A673 (cell line): ENCODE measurements around the gene FAM227B. TPM values are rescaled to one million over a fixed set of nuclear protein-coding genes. Genes with fewer than 3 reads are reported as not detected.

Experiments
- BruUV-seq: library from RNA; stranded (reverse); fragments of 400-500 nt; replicated peaks from 2 replicates; lab custom pipeline; 2021; lab: Mats Ljungman, UMichigan
- CTCF ChIA-PET: fragments of 300-600 bp; sonication (Branson Sonifier 250); formaldehyde crosslinking; loops from one replicate; lab custom pipeline; 2022; ENCODE audit warnings: antibody characterized with exemption; lab: Charles Lee
- POLR2A ChIA-PET: fragments of 300-600 bp; sonication (Branson Sonifier 250); formaldehyde crosslinking; loops from one replicate; lab custom pipeline; 2022; ENCODE audit warnings: antibody characterized with exemption; ENCODE audit not compliant: low non-redundant PET; lab: Charles Lee
- DNase-seq: peaks from one replicate; pipeline ENCODE4 v3.0.0-alpha.2; 2015; ENCODE audit warnings: low spot score
- H3K27ac ChIP-seq: fragments of 200-600 bp; sonication (generic); 2 replicates; pipeline ENCODE4 v1.5.1; 2016; ENCODE audit warnings: mixed run types, low read depth, mild to moderate bottlenecking, mixed read lengths, antibody characterized with exemption, low read length; ENCODE audit not compliant: poor library complexity, severe bottlenecking
- H3K27me3 ChIP-seq: fragments of 200-600 bp; sonication (generic); replicated peaks from 2 replicates; pipeline ENCODE4 v1.6.1; 2017; ENCODE audit warnings: mixed run types, low read depth, mild to moderate bottlenecking, mixed read lengths, antibody characterized with exemption, low read length; ENCODE audit not compliant: insufficient read depth, poor library complexity
- H3K36me3 ChIP-seq: fragments of 200-600 bp; sonication (generic); 2 replicates; pipeline ENCODE4 v1.6.1; 2016; ENCODE audit warnings: mixed run types, mild to moderate bottlenecking, mixed read lengths, antibody characterized with exemption, low read length; ENCODE audit not compliant: insufficient read depth, poor library complexity, severe bottlenecking
- H3K4me1 ChIP-seq: fragments of 200-600 bp; sonication (generic); 2 replicates; pipeline ENCODE4 v1.6.1; 2017; ENCODE audit warnings: mixed run types, mild to moderate bottlenecking, mixed read lengths, antibody characterized with exemption, low read length; ENCODE audit not compliant: insufficient read depth, poor library complexity, severe bottlenecking
- H3K4me3 ChIP-seq: fragments of 200-600 bp; sonication (generic); 2 replicates; pipeline ENCODE4 v1.5.1; 2016; ENCODE audit warnings: low read depth, mixed run types, mild to moderate bottlenecking, mixed read lengths, low read length; ENCODE audit not compliant: poor library complexity, severe bottlenecking
- H3K9me3 ChIP-seq: fragments of 200-600 bp; sonication (generic); 2 replicates; pipeline ENCODE4 v1.6.1; 2016; ENCODE audit warnings: mixed run types, low read depth, mild to moderate bottlenecking, mixed read lengths, antibody characterized with exemption, low read length; ENCODE audit not compliant: poor library complexity, severe bottlenecking
- CTCF ChIP-seq: fragments of 300-800, 200-600 bp; sonication (generic); conservative IDR thresholded peaks from 2 replicates; pipeline ENCODE4 v1.5.1; 2017; ENCODE audit warnings: low read depth, mild to moderate bottlenecking, antibody characterized with exemption, low read length, moderate library complexity, mixed read lengths
- EZH2 ChIP-seq: fragments of 200-600 bp; sonication (generic); IDR thresholded peaks from 2 replicates; pipeline ENCODE4 v1.6.1; 2017; ENCODE audit warnings: borderline replicate concordance, low read depth, mild to moderate bottlenecking, mixed read lengths, antibody characterized with exemption, low read length; ENCODE audit not compliant: poor library complexity, severe bottlenecking
- intact Hi-C: fragments of 100-400 bp; cut with micrococcal nuclease; formaldehyde crosslinking; loops from one replicate; pipeline ENCODE4 v1.10.0; 2022; ENCODE audit not compliant: unreplicated experiment
- total RNA-seq: library from RNA; stranded (reverse); gene quantifications from 2 replicates; pipeline ENCODE4 v1.2.3, GENCODE V29; 2021

Gene FAM227B
- total RNA-seq, 1 experiment from 2014 or later: 2.3 TPM

GRCh38 chr15:49315391-49315823 lies 305.2 kb downstream of the FAM227B start:
- intact Hi-C loops: no loop called here
- POLR2A ChIA-PET: no interaction called here
- TF ChIP-seq CTCF (no peak), EZH2 (no peak)
- CTCF ChIA-PET: no interaction called here
- Histone ChIP-seq H3K9me3 (no peaks in the 10 kb centered on the region), H3K4me3 (no peak overlapping the region), H3K27me3 (no peaks in the 10 kb centered on the region), H3K36me3 (no peaks in the 10 kb centered on the region), H3K4me1 (peaks cover 33% of the 10 kb centered on the region), H3K27ac (peak overlapping the region; percentile 57)
- peak; percentile 85 for DNase-seq
- BruUV-seq: no TSS peak

- H3K4me3 ChIP-seq: no peak overlapping the region
- no peak for TF ChIP-seq CTCF
- TF ChIP-seq EZH2: no peak
- no peaks in the 10 kb centered on the region for H3K36me3 ChIP-seq
- no peak for DNase-seq
- no peaks in the 10 kb centered on the region for H3K27me3 ChIP-seq
- POLR2A ChIA-PET: no interaction called here
- no peaks in the 10 kb centered on the region for H3K9me3 ChIP-seq
- CTCF ChIA-PET: no interaction called here
- H3K27ac ChIP-seq: no peak overlapping the region
- no TSS peak for BruUV-seq
- H3K4me1 ChIP-seq: peaks cover 33% of the 10 kb centered on the region
- intact Hi-C loops: no loop called here
Observed at GRCh38 chr15:49314716-49315115, 305.9 kb downstream of the FAM227B start.

- intact Hi-C loops: no loop called here
- no peaks in the 10 kb centered on the region for H3K9me3 ChIP-seq
- ChIA-PET POLR2A (interaction anchor here (0.6 kb wide), 1 partner anchor 1093 kb away, joined by 3 read pairs; no protein-coding TSS in a partner anchor), CTCF (no interaction called here)
- peaks cover 33% of the 10 kb centered on the region for H3K4me1 ChIP-seq
- H3K36me3 ChIP-seq: no peaks in the 10 kb centered on the region
- no peak overlapping the region for H3K4me3 ChIP-seq
- H3K27me3 ChIP-seq: no peaks in the 10 kb centered on the region
- no peak overlapping the region for H3K27ac ChIP-seq
- DNase-seq: peak; percentile 55
- TF ChIP-seq CTCF (no peak), EZH2 (no peak)
- no TSS peak for BruUV-seq
Observed at GRCh38 chr15:49313650-49314049, 307.0 kb downstream of the FAM227B start.
